ENCODE results near the gene HCLS1. TPM values are rescaled to one million over a fixed set of nuclear protein-coding genes. Genes with fewer than 3 reads are reported as not detected.

The HCLS1 gene
- total RNA-seq, 1 experiment from 2014 or later: 1.2 TPM

- no peak overlapping the region for H3K23ac ChIP-seq (ENCODE audit: insufficient read length, low read depth, low read length)
- no peak overlapping the region for H3K27ac ChIP-seq (ENCODE audit: insufficient read length, low read depth, low read length)
- H4K20me1 ChIP-seq (ENCODE audit: control insufficient read depth, insufficient read depth, insufficient read length): no peaks in the 10 kb centered on the region
- H4K8ac ChIP-seq (replicated peaks; ENCODE audit: insufficient read length, low read depth, low read length): no peak overlapping the region
- no peak overlapping the region for H2BK120ac ChIP-seq (ENCODE audit: low read depth, low read length, poor library complexity, severe bottlenecking)
- no peak overlapping the region for H3T11ph ChIP-seq (ENCODE audit: low read length)
- no peak overlapping the region for H4K91ac ChIP-seq (ENCODE audit: insufficient read length, low read depth, low read length)
- Mint-ChIP-seq H3K27ac (no peak overlapping the region), H3K27me3 (ENCODE audit: low read depth) (no peaks in the 10 kb centered on the region), H3K9me3 (peaks cover 0 to 4% of the 10 kb centered on the region in 2 experiments; a peak in 1 of 5 replicates), H3K4me1 (peaks cover 22 to 24% of the 10 kb centered on the region in 2 experiments), H3K36me3 (ENCODE audit: insufficient read depth in 1 of 3, low read depth in 3 of 3) (no peaks in the 10 kb centered on the region), H3K4me3 (no peak overlapping the region)
- no CpG with 5 or more reads among the region's 5 CpGs for WGBS (ENCODE audit: extremely low coverage, insufficient read length, low lambda C conversion rate)
- no peaks in the 10 kb centered on the region for H3K79me2 ChIP-seq (ENCODE audit: insufficient read depth, low read length)
- no peak overlapping the region for H2AFZ ChIP-seq (ENCODE audit: low read length)
- H2BK20ac ChIP-seq (ENCODE audit: low read depth, low read length, poor library complexity, severe bottlenecking): no peak overlapping the region
- no peaks in the 10 kb centered on the region for H3K79me1 ChIP-seq (ENCODE audit: insufficient read depth, low read depth, low read length, poor library complexity, severe bottlenecking)
- H3K56ac ChIP-seq (ENCODE audit: insufficient read length, low read depth, low read length): no peak overlapping the region
- no peak overlapping the region for H3K9ac ChIP-seq (ENCODE audit: extremely low read depth, insufficient read length, low read length)
- H2BK5ac ChIP-seq (ENCODE audit: insufficient read length, low read length): no peak overlapping the region
- no peaks in the 10 kb centered on the region for H3K27me3 ChIP-seq (ENCODE audit: insufficient read depth, low read length)
- no peak overlapping the region for H3K4me2 ChIP-seq (ENCODE audit: insufficient read depth, insufficient read length, low read length)
- H3K4me1 ChIP-seq (ENCODE audit: insufficient read depth, low read length): peaks cover 7% of the 10 kb centered on the region; the same call in 1 of the 2 replicates
- no peak overlapping the region for H3K4ac ChIP-seq (ENCODE audit: low read depth, low read length)
- H2BK15ac ChIP-seq (ENCODE audit: low read depth, low read length): no peak overlapping the region
- H3K9me3 ChIP-seq (ENCODE audit: control insufficient read depth, low read depth, low read length): no peaks in the 10 kb centered on the region
- no peaks in the 10 kb centered on the region for H3K23me2 ChIP-seq (ENCODE audit: insufficient read length, low read depth, low read length, poor library complexity, severe bottlenecking)
- DNase-seq: no peak
- H3K14ac ChIP-seq (ENCODE audit: insufficient read depth, low read length): no peak overlapping the region
- H2BK12ac ChIP-seq (ENCODE audit: insufficient read length, low read depth, low read length): no peak overlapping the region
- H3K18ac ChIP-seq (ENCODE audit: insufficient read length, low read depth, low read length): no peak overlapping the region
- no peak for TF ChIP-seq CTCF (conservative IDR thresholded peaks at IDR 0.05)
- no peak overlapping the region for H4K5ac ChIP-seq (ENCODE audit: insufficient read length, low read depth, low read length)
- no peak overlapping the region for H2AK5ac ChIP-seq (ENCODE audit: insufficient read length, low read length)
These were observed 15.6 kb downstream of the HCLS1 start for GRCh38 chr3:121645054-121645453.

Data from H9 (cell line).